ENCODE results near the gene NOPCHAP1.
"Not testable (repeated sequence)": the region's sequence is repeated elsewhere in the genome, so short reads cannot be mapped to it uniquely, and the experiment has no call there.

Gene NOPCHAP1

GRCh38 chr12:104986022-104986941 lies at the start of gene NOPCHAP1:
Gene NOPCHAP1 (plus strand): TSS chr12:104986316. CDS start chr12:104986353, 37 bp downstream.
- intact Hi-C loops (cut with DNase I) = no loop called here
- peak; percentile 88 to 99 (median 96) for DNase-seq

DNA sequence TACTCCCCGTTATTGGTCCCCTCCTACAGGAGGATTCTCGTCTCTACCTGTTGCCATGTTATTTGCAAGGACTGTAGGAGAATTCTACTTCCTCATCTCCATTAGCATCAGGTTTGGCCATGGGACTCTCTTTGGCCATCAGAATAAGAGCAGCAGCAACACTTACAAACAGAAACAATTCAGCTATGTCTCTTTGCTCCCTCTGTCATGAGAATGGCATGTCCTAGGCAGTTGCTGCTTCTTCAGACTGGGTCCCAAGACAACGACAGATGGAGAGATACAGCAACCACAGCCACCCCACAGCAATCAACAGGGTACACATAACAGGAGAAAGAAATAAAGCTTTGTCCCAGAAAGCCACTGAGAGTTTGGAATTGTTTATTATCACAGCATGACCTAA lies 47.7 kb upstream of the NOPCHAP1 start:
- DNase-seq = no peak
- intact Hi-C loops (cut with DNase I) = no loop called here

DNA sequence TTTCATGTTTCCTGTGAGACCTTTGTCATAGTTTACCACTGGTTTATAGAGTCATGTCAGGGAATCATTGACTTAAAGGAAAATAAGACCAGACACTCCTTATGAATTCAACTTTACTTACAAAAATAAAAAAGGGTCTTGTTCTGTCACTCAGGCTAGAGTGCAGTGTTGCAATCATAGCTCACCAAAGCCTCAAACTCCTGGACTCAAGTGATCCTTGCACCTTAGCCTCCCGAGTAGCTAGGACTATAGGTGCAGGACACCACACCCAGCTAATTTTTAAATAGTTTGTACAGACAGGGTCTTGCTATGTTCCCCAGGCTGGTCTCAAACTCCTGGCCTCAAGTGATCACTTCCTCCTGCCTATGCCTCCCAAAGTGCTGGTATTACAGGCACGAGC lies 47.0 kb upstream of the NOPCHAP1 start:
- no peak for DNase-seq
- intact Hi-C loops (cut with DNase I) = no loop called here

DNA sequence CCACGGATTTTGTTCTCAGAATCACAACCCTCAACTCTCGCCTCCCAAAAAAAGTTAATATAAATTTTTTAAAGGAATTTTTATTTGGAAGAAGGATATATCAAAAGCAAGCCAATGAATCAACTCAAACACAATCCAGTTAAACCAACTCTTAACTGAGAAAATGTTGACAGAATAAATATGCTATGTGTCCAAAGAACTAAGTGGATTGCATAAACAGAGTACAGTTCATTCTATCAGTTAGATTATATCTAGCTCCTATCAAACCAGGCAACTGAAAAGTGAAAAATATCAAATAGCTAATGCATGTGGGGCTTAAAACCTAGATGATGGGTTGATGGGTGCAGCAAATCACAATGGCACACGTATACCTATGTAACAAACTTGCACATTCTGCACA lies 44.7 kb upstream of the NOPCHAP1 start:
- intact Hi-C loops (cut with DNase I) = no loop called here
- no peak for DNase-seq

GRCh38 chr12:104942075-104942474 lies 44.0 kb upstream of the NOPCHAP1 start:
- intact Hi-C loops (cut with DNase I) = no loop called here
- DNase-seq = no peak

GRCh38 chr12:104943401-104943800 lies 42.7 kb upstream of the NOPCHAP1 start:
- not testable (repeated sequence) for DNase-seq

GRCh38 chr12:104944252-104944651 lies 41.9 kb upstream of the NOPCHAP1 start:
- DNase-seq = no peak
- intact Hi-C loops (cut with DNase I) = no loop called here

More at GRCh38 chr12:104943401-104943800, 42.7 kb upstream of the NOPCHAP1 start:
- intact Hi-C loops (cut with DNase I) = not testable (repeated sequence)

- DNase-seq; intact Hi-C loops (cut with DNase I): not testable (repeated sequence)
These were observed 37.4 kb upstream of the NOPCHAP1 start for GRCh38 chr12:104948716-104949115.

DNA sequence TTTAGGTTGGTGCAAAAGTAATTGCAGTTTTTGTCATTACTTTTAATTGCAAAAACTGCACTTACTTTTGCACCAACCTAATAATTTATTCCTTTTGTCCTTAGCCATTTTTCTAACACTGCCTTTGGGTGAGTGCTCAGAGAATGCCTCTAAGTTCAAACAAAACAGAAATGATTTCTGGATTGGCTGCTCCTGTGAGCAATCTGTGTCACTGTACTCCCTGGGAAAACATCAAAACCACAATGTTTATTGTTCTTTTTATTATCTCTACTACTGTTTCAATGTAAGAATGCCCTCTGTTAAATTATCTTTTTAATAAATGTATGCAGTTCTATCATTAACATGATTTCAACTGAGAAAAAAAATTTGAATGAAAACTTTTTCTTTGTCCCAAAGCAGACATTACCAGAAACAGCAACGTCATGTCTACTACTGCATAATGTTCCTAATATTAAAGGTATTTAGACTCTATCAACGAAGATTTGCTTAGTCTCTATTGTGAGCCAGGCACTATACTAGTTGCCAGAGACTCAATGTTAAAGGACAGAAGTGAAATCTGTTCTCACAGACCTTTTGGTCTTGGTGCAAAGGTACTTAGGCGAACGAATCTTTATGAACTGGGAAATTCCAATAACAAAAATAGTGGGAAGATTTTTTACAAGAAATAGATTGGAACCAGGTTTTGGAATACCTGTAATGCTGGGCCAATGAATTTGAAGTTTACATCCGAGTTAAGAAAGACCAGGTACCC lies 34.2 kb upstream of the NOPCHAP1 start:
- no peak for DNase-seq
- intact Hi-C loops (cut with DNase I) = no loop called here

DNA sequence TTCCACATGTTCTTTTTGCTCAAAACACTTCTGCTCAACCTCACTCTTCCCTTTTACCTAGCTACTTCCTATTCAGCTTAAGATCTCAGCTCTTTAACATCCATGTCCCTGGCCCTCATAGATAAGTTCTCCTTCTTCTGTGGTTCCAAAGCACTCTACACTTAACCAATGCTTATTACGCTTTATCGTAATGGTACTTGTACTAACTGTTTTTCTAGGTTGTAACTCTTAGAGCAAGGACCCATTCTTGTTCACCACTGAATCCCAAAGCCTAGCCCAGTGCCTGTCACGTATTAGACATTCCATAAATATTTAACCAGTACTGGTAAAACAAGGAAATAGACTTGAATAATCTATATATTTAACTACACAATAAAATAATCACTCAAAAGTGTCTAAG lies 33.3 kb upstream of the NOPCHAP1 start:
- DNase-seq = no peak
- intact Hi-C loops (cut with DNase I) = no loop called here

- DNase-seq = no peak
- intact Hi-C loops (cut with DNase I) = no loop called here
These were observed 32.8 kb upstream of the NOPCHAP1 start for GRCh38 chr12:104953323-104953722.

- no peak for DNase-seq
- intact Hi-C loops (cut with DNase I) = no loop called here
These were observed 30.4 kb upstream of the NOPCHAP1 start for GRCh38 chr12:104955703-104956102.

GRCh38 chr12:104956870-104957718 lies 29.0 kb upstream of the NOPCHAP1 start:
- intact Hi-C loops (cut with DNase I) = no loop called here
- no peak for DNase-seq

GRCh38 chr12:104957719-104958000 lies 28.5 kb upstream of the NOPCHAP1 start:
- peak in 8 of 10 donors; percentile 18 to 91 (median 31) for DNase-seq
- intact Hi-C loops (cut with DNase I) = no loop called here

DNA sequence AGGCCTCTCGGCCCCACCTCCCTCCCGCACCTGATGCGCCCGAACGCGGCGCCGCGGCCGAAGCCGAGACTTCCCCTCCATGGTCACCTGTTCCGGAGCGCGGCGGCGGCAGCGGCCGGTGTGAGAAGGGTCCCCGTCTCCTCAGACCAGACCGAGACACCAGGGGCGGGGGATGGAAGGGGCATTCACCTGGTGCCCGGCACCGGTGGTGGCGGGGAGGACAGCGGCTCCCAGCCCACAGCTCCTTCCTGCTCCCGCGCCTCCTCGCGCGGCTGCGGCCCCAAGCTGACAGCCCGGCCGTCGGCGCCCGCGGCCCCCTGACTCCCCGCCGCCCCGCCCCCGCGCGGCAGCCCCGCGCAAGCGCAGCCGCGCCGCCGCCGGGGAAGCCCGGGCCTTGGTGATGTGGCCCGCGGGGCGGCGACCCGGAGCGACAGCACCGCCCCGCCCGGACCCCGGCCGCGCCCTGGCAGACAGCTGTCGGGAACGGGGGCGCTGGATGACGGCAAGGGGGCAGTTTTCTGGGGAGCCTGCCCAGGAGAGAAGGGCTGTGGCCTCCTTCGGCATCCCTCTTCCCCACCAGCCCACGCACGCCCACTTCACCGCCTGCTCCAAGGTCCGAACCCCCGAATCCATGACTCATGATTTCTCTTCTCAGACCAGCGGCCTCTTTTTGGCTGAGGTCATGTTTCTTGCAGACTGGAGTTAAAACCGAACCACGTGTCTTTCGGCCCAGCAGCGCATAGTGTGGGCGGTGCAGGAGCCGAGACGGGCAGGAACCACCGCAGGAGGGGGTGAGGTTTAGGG lies 27.9 kb upstream of the NOPCHAP1 start, which contains the start of gene SLC41A2:
SLC41A2 (minus strand) TSS at position 290 of the 804 bp plus-strand sequence. CDS start 29,763 bp downstream, outside the sequence.
- peak; percentile 35 to 94 (median 64) for DNase-seq
- intact Hi-C loops (cut with DNase I) = no loop called here

DNA sequence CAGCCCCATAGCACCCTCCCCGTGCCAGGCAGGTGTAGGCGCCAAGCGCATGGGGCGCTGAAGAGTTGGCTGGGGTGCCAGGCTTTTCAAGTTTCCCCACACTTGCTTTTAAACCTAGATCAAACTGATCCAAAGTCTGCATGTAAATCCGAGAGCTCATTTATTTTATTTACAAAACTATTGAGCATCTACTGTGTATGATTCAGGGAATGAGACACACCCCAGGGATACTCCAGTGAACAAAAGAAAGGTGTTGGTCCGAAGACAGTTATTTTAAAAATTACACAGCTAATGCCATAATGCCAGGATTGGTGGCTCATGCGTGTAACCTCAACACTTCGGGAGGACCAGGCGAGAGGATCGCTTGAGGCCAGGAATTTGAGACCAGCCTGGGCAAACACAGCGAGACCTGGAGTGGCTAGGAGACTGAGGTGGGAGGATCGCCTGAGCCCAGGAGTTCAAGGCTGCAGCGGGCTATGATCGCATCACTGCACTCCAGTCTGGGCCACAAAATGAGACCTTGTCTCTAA lies 27.2 kb upstream of the NOPCHAP1 start:
- intact Hi-C loops (cut with DNase I) = no loop called here
- no peak for DNase-seq

DNA sequence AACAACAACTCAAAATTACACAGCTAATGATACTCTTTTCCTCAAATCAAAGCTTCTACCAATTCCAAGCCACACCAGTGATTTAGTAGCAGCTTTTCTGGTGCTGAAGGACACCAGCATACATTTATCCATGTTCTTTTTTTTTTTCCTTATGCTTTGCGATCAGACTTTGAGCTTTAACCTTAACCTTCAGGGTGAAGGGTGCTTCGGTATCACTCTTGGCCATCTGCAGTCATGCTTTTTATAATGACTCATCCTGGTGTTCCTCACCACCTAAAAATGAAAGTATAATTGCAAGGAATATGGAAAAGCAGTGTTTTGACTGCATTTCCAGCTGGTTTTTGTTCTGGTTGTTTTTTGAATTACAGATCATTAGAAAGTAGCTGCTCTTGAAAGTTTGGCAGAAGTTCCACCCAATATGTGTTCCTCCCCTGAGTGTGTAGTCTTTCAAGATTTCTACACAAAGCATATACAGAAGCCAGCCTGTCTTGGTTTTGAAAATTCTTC lies 26.7 kb upstream of the NOPCHAP1 start:
- intact Hi-C loops (cut with DNase I) = no loop called here
- no peak for DNase-seq

- DNase-seq = no peak
- intact Hi-C loops (cut with DNase I) = no loop called here
These were observed 25.7 kb upstream of the NOPCHAP1 start for GRCh38 chr12:104960464-104960863.

- intact Hi-C loops (cut with DNase I) = no loop called here
- DNase-seq = no peak
These were observed 22.4 kb upstream of the NOPCHAP1 start for GRCh38 chr12:104963757-104964156.

Measured in posterior cingulate gyrus (tissue), 11 donors.